T-helper 2 cell (primary cell): Measurements from ENCODE around the gene EXOC7.

Experiments
- DNase-seq, 5 experiments: peaks; one replicate each; pipeline versions ENCODE4 v3.0.0 to v3.0.0-alpha.2; 2012 to 2022

Gene EXOC7

DNA sequence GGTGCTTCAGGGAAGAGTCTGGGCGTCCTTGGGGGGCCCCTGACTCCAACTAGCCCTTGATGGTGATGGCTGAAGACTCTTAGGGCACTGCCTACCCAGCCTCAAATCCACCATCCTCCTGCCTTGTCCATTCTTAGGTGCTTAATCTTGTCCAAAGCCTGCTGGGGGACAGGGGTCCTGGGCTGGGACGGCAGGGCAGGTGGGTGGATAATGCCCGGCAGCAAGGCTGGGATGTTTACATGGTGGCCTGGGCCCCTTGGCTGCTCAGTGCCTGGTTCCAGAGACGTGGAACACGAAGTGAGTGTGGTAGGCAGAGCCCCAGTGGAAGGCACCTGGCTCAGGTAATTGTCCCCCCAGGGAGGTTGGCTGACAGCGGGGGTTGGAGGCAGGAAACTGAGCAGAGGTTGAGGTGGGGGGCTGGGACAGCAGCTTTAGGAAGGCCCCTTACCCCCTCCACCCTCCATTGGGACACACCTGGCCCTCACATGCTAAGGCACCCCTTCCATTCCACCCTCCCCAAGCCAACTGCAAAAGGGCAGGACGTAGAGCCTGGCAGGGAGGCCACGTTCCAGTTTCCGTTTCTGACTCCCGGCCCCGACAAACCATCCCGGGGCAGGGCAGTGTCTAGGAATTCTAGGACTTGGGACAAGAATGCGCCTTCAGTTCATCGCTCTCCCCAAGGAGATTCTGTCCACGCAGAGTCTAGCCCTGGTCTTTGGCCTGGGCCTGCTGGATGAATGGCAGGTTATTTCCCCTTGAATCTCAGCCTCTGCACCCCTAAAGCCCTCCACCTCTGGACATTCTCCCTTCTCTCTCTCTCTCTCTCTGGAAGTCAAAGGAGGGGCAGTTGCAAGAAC is 35.5 kb upstream of the EXOC7 start:
- DNase-seq: no peak

- no peak for DNase-seq
These were observed 34.8 kb upstream of the EXOC7 start for GRCh38 chr17:76138234-76138895.

- DNase-seq: no peak
These were observed 34.0 kb upstream of the EXOC7 start for GRCh38 chr17:76137351-76138233.

DNA sequence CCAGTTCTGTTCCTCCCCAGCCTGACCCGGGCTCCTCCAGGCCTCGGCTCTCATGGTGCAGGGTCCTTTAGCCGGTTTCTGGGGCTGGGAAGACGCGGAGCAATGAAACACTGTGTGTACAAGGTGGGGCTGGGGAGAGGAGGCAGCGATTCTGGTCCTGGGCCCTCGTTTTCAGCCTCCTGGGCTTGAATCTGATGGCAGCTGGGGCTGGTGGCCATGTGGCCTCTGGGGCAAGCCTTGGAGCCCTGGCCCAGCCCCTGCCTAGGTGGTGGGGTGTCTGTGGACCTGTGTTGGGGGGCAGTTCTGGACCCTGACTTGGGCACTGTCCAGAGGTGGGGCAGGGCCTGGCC is 33.4 kb upstream of the EXOC7 start:
- no peak for DNase-seq

GRCh38 chr17:76136276-76137000 is 32.9 kb upstream of the EXOC7 start:
- DNase-seq: no peak

GRCh38 chr17:76135810-76136188 is 32.2 kb upstream of the EXOC7 start:
- DNase-seq: no peak

DNA sequence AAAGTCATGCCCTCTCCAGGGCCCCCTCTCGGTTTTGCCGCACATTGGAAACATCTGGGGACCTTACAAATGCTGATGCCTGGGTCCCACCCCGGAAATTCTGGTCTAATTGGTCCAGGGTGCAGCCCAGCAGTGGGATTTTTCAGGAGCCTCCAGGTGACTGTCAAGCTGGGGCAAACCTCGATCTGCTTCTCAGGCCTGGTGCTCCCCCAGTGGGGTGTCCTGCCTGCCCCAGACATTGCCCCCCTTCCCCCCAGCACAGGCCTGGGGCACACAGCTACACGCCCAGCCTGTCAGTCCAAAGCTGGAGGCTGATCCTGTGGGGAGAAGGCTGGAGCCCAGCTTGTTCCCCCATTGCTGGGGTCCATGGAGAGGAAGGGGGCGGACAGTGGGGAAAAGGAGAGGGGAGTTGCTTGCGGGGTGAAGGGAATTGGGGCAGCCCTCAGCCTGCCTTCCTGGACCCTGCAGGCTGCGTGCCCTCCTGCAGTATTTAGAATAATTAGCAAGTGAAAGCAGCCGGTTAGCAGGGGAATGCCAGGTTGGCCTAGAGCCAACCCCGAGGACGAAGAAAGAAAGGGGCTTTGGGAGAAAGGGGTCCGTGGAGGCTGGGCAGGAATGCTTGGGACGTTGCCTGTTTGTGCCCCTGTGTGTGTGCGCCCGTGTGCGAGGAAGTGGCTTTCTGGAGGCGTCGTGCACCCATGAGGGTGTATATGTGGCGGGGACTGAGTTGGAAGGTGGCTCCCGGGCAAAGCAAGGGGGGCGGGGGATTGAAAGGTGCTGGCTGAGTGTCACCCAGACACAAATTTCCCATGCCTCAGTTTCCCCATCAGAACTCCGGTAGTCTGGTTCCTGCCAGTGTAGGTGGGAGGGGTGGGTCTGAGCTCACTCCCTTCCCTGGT is 31.6 kb upstream of the EXOC7 start:
- no peak for DNase-seq

DNA sequence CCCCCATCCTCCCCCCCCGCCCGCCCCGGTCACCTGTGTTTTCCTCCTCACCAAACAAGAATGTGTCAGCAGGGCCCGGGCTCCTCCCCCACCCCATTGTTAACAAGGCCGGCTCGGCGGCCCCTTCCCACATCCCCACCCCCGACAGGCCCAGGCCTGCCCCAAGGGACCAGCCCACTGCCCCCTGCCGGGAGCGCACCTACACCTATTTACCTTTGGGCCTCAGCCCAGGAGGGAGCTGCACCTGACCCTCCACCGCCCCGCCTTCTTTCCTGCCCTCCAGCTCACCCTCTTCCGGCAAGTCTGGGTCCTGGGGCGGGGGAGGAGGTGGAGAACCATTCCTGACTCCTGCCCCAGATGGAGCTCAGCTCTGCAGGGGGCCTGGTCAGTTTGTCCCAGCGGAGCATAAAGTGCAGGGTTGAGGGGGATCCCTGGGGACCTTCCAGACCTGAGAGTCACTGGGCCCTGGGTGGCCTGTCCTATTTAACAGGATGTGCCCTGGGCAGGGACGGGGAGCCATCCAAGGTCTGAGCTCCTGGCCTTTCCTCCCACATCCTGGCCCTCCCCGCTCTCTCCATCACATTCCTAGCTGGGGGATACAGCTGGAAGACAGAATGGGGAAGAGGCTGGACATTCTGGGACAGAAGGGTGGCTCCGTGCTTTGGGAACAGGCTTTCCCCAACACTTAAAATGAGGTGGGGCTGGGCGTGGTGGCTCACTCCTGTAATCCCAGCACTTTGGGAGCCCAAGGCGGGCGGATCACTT is 29.2 kb upstream of the EXOC7 start:
- no peak for DNase-seq

- no peak for DNase-seq
These were observed 28.3 kb upstream of the EXOC7 start for GRCh38 chr17:76131692-76132573.

- DNase-seq: no peak
These were observed 27.6 kb upstream of the EXOC7 start for GRCh38 chr17:76131051-76131691.

DNA sequence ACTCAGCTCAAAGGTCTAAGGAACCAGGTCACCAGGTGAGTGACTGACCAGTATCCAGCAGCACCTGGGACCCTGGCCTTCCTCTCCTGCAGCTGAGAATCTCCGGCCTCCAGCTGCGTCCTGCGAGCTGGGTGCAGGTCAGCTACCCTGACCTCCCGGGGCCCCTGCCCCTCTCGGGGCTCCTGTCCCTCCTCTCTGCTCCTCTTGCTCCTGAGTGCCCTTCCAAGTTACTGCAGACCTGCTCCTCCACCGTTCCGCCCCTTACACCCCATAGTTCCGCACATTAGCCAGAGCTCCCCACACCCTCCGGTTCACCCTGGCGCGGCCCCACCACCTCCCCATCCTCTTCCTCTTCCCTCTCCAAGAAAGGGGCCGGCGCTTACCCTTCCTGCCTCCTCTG is 26.9 kb upstream of the EXOC7 start:
- DNase-seq: no peak

DNA sequence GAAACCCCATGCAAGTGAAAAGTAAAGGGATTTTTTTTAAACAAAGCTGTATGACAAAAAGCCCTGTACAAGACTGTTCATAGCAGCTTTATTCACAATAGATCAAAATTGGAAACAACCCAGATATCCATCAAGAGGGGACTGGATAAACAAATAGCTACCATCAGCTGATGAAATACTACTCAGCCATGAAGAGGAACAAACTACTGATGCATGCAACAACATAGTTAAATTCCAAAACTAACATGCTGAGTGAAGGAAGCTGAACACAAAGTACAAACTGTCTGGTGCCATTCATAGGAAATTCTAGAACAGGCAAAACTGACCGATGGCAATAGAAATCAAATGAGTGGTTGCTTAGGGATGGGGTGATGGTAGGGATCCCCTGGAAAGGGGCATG is 22.3 kb upstream of the EXOC7 start:
- no peak for DNase-seq

GRCh38 chr17:76125391-76125675 is 21.7 kb upstream of the EXOC7 start:
- DNase-seq: no peak

- DNase-seq: no peak
These were observed 21.2 kb upstream of the EXOC7 start for GRCh38 chr17:76124582-76125390.

- DNase-seq: no peak
These were observed 20.4 kb upstream of the EXOC7 start for GRCh38 chr17:76123749-76124581.

- DNase-seq: no peak
These were observed 19.6 kb upstream of the EXOC7 start for GRCh38 chr17:76123191-76123499.

DNA sequence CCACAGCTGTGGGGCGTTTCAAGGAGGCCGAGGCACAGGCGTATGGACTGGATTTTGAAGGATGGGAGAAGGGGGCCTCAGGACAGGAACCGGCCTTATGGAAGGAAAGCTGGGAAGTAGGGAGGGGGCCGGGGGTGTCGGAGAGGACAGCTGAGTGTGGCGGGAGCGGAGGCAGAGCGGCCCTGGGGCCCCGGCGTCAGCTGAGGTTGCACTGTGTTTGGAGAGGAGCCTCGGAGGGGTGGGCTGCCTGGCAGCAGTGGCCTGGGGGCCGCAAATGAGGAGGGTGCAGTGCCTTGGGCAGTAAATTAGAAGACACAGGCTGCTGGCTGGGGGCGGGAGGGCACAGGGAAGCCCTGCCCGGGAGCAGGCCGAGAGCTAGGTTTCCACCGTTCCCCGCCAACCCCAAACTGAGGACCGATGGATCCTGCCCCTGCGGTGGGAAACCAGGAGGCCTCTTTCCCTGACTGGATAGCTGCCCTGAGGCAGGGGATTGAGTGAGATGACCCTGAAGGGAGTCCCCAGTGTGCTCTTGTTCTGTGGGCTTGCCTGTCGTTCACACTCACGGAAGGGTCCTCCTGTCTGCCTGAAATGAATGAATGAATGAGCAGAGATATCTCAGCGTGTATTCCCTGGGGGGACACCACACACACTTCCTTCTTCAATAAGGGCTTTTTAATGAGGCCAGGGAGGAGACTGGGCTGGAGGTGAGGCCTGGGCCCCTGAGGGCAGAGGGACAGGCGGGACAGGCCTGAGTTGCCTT is 19.0 kb upstream of the EXOC7 start:
- DNase-seq: no peak
